Fibroblast of lung (primary cell): Measurements from ENCODE around the gene AFAP1. TPM values are rescaled to one million over a fixed set of nuclear protein-coding genes. Genes with fewer than 3 reads are reported as not detected.

Experiments
- DNase-seq, 2 donors: peaks; one replicate each; pipeline versions ENCODE4 v3.0.0 to v3.0.0-alpha.2; 2010; ENCODE audit warnings: low read depth in 2 of 2
- H2AFZ ChIP-seq: 2 replicates; pipeline ENCODE4 v1.5.1; 2012; ENCODE audit warnings: low read length, control low read depth, inconsistent platforms
- H3K27ac ChIP-seq: 2 replicates; pipeline ENCODE4 v1.5.1; 2011; ENCODE audit warnings: low read length, control low read depth; ENCODE audit not compliant: insufficient read depth
- H3K27me3 ChIP-seq: 2 replicates; pipeline ENCODE4 v1.5.1; 2011; ENCODE audit warnings: mild to moderate bottlenecking, low read length; ENCODE audit not compliant: control insufficient read depth, insufficient read depth
- H3K36me3 ChIP-seq: 2 replicates; pipeline ENCODE4 v1.5.1; 2011; ENCODE audit warnings: low read length; ENCODE audit not compliant: control insufficient read depth, insufficient read depth
- H3K4me1 ChIP-seq: 2 replicates; pipeline ENCODE4 v1.5.1; 2011; ENCODE audit warnings: low read length; ENCODE audit not compliant: control insufficient read depth, insufficient read depth; ENCODE audit errors: extremely low read depth
- H3K4me2 ChIP-seq: 2 replicates; pipeline ENCODE4 v1.5.1; 2011; ENCODE audit warnings: low read length, control low read depth; ENCODE audit not compliant: insufficient read depth; ENCODE audit errors: extremely low read depth
- H3K4me3 ChIP-seq, 4 experiments: fragments of 200-600 bp in 1 of 4; sonication (generic) in 1 of 4; replicated peaks in 1 of 4; 2 replicates each; pipeline ENCODE4 v1.5.1; 2011 to 2016; ENCODE audit warnings: low read length in 4 of 4, low read depth in 3 of 4, mild to moderate bottlenecking in 3 of 4, control low read depth in 2 of 4, inconsistent platforms in 1 of 4, mixed read lengths in 1 of 4; ENCODE audit not compliant: insufficient read depth in 1 of 4; ENCODE audit errors: control extremely low read depth in 1 of 4
- H3K79me2 ChIP-seq: 2 replicates; pipeline ENCODE4 v1.5.1; 2012; ENCODE audit warnings: mild to moderate bottlenecking, low read length, inconsistent platforms; ENCODE audit not compliant: control insufficient read depth, insufficient read depth
- H3K9ac ChIP-seq: 2 replicates; pipeline ENCODE4 v1.5.1; 2011; ENCODE audit warnings: mild to moderate bottlenecking, low read length, control low read depth; ENCODE audit not compliant: insufficient read depth
- H3K9me3 ChIP-seq: 2 replicates; pipeline ENCODE4 v1.5.1; 2012; ENCODE audit warnings: low read depth, low read length; ENCODE audit not compliant: control insufficient read depth, insufficient read depth
- H4K20me1 ChIP-seq: 2 replicates; pipeline ENCODE4 v1.5.1; 2011; ENCODE audit warnings: low read length; ENCODE audit not compliant: control insufficient read depth, insufficient read depth; ENCODE audit errors: extremely low read depth
- EZH2 ChIP-seq: IDR thresholded peaks from 2 replicates; pipeline ENCODE4 v1.5.1; 2012; ENCODE audit warnings: low read length, control low read depth, mild to moderate bottlenecking; ENCODE audit errors: missing control alignments
- polyA plus RNA-seq, 2 donors: library from polyadenylated mRNA; depleted of rRNA in 1 of 2; stranded (reverse) in 1 of 2; unstranded in 1 of 2; fragments of >200 nt; gene quantifications; 2 replicates each; pipeline ENCODE4 v1.2.1, GENCODE V29; 2011 to 2012; ENCODE audit warnings: missing spikeins in 1 of 2
- total RNA-seq: library from RNA; depleted of rRNA; stranded (reverse); fragments of >200 nt; gene quantifications from 2 replicates; pipeline ENCODE4 v1.2.1, GENCODE V29; 2014
- TF ChIP-seq, protein P1 (sequence below), 2 donors: IDR thresholded peaks in 1 of 2; conservative IDR thresholded peaks in 1 of 2; 1 replicate in 1 of 2; 2 replicates in 1 of 2; pipeline ENCODE4 v1.5.1; 2011 to 2012; ENCODE audit warnings: low read length in 2 of 2, control low read depth in 1 of 2, inconsistent platforms in 1 of 2, low read depth in 1 of 2, mild to moderate bottlenecking in 1 of 2

Gene AFAP1
- total and polyA plus RNA-seq, 2 donors (not counting 1 experiment from before 2014, with no cell fraction given): 21.8 to 30.1 TPM

DNA sequence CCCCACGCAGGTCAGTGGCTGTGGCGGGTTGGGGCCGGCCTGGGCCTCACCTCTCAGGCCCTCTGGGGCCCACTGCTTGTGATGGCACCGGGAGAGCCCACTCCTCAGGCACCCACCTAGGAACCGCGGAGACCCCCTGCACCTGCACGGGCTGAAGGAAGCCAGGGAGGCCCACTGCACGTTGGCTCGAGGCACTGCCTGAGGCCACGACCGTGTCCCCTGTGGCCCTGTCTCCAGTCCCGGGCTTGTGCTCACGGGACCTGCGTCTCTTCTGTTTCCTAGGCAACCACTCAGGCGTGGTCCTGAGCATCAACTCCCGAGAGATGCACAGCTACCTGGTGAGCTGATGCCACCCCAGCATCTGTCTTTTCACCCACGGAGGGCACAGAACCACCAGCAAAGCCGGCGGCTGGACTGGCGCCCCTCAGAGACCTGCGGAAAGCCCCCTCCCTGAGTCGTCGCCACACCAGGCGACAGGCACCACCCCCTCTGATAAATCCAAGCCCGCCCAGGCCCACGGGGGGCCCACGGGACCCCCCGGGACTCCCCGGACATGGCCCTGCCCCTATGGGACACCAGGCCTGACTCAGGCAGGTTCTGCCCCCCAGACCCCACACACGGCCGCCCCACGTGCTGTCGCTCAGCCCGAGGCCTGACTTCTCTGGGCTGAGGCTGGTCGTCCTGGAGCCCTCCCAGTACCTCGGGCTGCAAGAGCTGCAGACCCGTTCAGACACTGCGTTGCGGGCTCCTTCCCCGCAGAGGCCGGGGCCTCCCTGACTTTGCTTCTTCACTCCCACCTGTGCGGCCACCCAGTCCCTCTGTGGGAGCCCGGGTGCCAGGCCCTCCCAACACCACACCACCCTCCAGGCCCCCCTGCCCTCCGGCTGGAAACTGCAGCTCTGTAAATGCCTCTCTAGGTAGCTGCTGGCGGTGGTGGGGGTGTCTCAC, 199.5 kb downstream of the AFAP1 start:
- Histone ChIP-seq H3K79me2 (no peaks in the 10 kb centered on the region), H2AFZ (no peak overlapping the region), H3K9me3 (no peaks in the 10 kb centered on the region), H3K9ac (no peak overlapping the region), H3K4me1 (no peaks in the 10 kb centered on the region), H4K20me1 (no peaks in the 10 kb centered on the region), H3K36me3 (no peaks in the 10 kb centered on the region), H3K4me3 (no peak overlapping the region), H3K4me2 (no peak overlapping the region), H3K27ac (no peak overlapping the region), H3K27me3 (no peaks in the 10 kb centered on the region)
- no peak for DNase-seq
- TF ChIP-seq EZH2: no peak
- TF ChIP-seq, protein P1, sequence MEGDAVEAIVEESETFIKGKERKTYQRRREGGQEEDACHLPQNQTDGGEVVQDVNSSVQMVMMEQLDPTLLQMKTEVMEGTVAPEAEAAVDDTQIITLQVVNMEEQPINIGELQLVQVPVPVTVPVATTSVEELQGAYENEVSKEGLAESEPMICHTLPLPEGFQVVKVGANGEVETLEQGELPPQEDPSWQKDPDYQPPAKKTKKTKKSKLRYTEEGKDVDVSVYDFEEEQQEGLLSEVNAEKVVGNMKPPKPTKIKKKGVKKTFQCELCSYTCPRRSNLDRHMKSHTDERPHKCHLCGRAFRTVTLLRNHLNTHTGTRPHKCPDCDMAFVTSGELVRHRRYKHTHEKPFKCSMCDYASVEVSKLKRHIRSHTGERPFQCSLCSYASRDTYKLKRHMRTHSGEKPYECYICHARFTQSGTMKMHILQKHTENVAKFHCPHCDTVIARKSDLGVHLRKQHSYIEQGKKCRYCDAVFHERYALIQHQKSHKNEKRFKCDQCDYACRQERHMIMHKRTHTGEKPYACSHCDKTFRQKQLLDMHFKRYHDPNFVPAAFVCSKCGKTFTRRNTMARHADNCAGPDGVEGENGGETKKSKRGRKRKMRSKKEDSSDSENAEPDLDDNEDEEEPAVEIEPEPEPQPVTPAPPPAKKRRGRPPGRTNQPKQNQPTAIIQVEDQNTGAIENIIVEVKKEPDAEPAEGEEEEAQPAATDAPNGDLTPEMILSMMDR (conservative IDR thresholded peaks at IDR 0.05 in 1 of 2, IDR thresholded peaks at IDR 0.05 in 1 of 2; ENCODE audit: low read depth in 1 of 2, low read length in 2 of 2): no peak

DNA sequence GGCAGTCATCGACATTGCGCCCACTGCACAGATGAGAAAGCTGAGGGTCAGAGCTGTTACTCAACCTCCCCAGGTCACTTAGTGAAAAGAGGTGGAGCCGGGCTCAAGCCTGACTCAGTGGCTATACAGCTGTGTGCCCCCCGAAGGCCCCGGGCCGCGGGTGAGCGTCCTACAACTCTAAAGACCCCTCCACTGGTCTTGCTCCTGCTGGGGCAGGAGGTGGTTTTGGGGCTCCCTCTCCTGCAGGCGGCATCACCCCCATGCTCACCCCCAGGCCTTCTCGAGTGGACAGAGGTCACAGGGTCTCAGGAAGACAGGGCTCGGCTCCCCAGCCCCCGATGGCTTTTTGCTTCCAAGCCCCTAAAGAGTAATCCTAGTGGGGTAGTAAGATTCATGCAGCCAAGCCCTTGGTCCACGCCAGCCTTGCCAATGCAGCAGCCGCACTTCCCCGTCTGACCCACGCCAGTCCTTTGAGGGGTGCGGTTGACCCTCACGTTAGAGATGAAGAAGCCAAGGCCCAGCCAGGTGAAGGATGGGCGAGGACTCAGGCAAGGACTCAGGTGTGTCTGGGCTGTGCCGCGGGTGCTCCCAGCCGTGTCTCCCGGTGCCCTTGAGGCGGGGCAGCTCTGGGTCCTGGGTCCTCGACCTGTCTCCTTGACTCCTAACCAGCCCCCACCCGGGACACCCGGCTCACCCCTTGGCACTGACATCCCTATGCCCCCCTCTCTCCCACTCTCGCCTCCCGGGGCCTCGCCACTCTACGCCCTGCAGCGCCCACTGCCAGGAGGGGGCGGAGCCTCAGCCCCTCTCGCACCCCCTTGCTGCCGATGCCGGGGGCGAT, 200.4 kb downstream of the AFAP1 start:
- no peak overlapping the region for H3K4me3 ChIP-seq
- H4K20me1 ChIP-seq: no peaks in the 10 kb centered on the region
- TF ChIP-seq EZH2: no peak
- TF ChIP-seq, protein P1 (conservative IDR thresholded peaks at IDR 0.05 in 1 of 2, IDR thresholded peaks at IDR 0.05 in 1 of 2; ENCODE audit: low read depth in 1 of 2, low read length in 2 of 2): no peak
- H3K4me1 ChIP-seq: no peaks in the 10 kb centered on the region
- no peaks in the 10 kb centered on the region for H3K27me3 ChIP-seq
- DNase-seq: no peak
- H3K27ac ChIP-seq: no peak overlapping the region
- no peak overlapping the region for H3K4me2 ChIP-seq
- H3K9me3 ChIP-seq: no peaks in the 10 kb centered on the region
- H2AFZ ChIP-seq: no peak overlapping the region
- H3K36me3 ChIP-seq: no peaks in the 10 kb centered on the region
- no peaks in the 10 kb centered on the region for H3K79me2 ChIP-seq
- no peak overlapping the region for H3K9ac ChIP-seq

DNA sequence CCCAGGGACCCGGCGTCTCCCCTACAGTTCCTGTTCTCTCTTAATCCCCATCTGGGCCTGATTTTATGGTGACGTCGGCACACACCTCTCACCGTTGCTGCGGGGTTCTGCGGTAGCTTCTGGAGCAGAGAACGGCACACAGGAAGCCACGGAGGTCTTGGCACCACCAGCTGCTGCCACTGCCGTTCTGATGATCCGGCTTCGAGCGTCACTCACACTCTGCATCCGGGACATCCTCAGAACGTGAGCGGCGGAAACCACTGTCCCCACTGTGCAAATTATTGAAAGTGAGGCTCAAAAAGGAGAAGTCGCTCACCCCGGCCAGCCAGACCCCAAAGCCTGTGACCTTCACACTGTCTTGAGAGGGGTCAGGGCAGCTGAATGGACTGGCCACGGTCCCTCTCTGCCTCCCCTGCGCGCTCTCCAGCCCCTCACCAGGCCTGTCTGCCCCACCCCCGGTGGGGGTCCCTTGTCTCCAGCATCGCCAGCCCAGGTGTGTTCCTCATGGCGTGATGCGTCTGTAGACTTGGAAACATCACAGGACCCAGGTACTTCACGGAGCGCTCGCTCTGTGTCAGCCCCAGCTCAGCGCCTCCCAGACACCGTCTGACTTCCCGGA, 201.1 kb downstream of the AFAP1 start:
- Histone ChIP-seq H3K79me2 (no peaks in the 10 kb centered on the region), H2AFZ (no peak overlapping the region), H3K9ac (no peak overlapping the region), H3K4me2 (no peak overlapping the region), H3K9me3 (no peaks in the 10 kb centered on the region), H3K27ac (no peak overlapping the region), H3K36me3 (no peaks in the 10 kb centered on the region), H3K4me3 (no peak overlapping the region), H4K20me1 (no peaks in the 10 kb centered on the region), H3K27me3 (no peaks in the 10 kb centered on the region), H3K4me1 (no peaks in the 10 kb centered on the region)
- DNase-seq: no peak
- no peak for TF ChIP-seq EZH2
- TF ChIP-seq, protein P1 (conservative IDR thresholded peaks at IDR 0.05 in 1 of 2, IDR thresholded peaks at IDR 0.05 in 1 of 2; ENCODE audit: low read depth in 1 of 2, low read length in 2 of 2): no peak
